HG03460 (cell line): ENCODE measurements around the gene PFKP.

ENCODE experiments used
- ATAC-seq: cut with Tn5 transposase; IDR thresholded peaks from one replicate; pipeline ENCODE4 v1.9.1; 2021; ENCODE audit not compliant: unreplicated experiment

Gene PFKP

GRCh38 chr10:3068968-3069737 lies 1.8 kb downstream of the PFKP start:
- peak; percentile 32 for ATAC-seq

GRCh38 chr10:3069876-3070275 lies 2.5 kb downstream of the PFKP start:
- no peak for ATAC-seq

DNA sequence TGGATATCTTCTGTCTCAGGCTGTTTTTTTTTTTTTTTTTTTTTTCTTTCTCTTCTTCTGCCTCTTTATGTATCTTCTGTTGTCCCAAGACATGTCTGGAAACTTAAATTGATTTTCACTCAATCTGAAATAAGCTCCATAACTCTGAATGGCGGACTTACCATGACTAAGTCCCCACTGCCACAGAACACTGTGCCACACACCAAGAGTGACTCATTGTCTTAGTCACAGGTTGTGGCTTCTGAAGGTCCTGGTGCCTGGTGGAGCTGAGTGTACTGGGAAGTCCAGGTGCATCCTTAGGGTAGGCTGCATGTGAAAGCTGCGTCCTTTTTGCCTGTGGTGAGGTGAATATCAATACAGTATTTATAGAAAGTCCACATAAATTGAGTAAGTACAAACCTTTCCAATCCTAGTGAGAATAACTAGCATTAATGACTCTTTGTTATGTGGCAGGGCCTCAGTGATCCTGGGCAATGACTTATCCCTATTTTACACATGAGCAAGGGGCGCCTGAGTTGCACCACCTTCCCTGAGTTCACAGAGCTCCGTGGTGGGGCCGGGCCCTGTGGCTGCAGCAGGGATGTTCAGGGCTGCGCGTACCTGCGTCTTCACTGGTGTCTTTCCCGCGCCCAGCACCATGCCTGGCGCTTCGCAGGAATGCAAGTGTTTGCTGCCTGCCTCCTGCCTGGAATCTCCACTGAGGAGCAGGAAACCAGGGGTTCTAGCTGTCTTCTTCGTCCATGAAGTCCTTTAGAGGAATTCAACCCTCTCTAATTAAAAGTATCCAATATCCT lies 4.3 kb downstream of the PFKP start:
- no peak for ATAC-seq

GRCh38 chr10:3072641-3073360 lies 5.5 kb downstream of the PFKP start:
- no peak for ATAC-seq

- ATAC-seq = no peak
Measured at GRCh38 chr10:3074145-3074665, 6.9 kb downstream of the PFKP start.

GRCh38 chr10:3074985-3075600 lies 7.7 kb downstream of the PFKP start:
- ATAC-seq = no peak

DNA sequence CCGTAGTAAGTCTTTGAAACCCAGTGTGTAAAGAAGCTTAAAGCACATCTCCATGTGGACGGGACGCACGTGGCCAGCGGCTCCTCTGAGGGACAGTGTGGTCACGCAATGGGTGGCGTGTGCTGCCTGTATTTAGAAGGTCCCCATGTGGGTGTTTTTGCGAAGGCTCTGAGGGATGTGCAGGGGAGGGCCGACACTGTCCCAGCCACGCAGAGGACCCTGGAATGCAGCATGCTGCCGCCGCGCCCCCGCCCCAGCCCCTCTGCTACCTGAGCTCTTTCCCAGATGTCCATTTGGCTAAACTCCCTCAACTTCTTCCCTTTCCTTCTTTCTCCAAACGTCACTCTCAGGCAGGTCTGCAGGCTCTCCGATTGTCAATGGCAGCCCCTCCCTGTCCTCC lies 8.8 kb downstream of the PFKP start:
- ATAC-seq = no peak

GRCh38 chr10:3077509-3077908 lies 10.2 kb downstream of the PFKP start:
- ATAC-seq = no peak

- no peak for ATAC-seq
Measured at GRCh38 chr10:3077940-3078630, 10.7 kb downstream of the PFKP start.

DNA sequence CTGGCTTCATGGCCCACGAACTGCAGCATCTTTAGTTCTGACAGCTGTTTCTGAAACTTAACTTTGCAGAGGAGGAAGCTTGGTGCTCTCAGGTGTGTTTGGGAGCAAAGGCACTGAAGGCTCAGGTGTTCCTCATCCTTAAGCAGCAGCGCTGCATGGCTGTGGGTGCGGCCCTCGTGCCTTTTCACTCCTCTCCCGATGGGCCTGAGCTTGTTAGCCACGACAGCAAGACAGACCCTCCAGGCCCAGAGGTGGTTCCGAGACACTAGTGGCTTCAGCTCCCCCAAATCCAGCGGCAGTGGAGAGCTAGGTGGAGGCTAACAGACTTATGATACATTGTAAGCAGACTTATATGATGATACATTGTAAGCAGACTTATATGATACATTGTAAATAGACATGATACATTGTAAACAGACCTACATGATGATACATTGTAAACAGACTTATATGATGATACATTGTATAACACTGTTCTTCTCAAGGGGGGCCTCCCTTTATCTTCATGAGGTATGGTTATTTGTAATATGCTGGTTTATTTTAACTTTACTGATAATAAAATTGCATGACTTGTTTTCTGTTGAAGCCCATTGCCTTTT lies 14.1 kb downstream of the PFKP start:
- ATAC-seq = no peak

DNA sequence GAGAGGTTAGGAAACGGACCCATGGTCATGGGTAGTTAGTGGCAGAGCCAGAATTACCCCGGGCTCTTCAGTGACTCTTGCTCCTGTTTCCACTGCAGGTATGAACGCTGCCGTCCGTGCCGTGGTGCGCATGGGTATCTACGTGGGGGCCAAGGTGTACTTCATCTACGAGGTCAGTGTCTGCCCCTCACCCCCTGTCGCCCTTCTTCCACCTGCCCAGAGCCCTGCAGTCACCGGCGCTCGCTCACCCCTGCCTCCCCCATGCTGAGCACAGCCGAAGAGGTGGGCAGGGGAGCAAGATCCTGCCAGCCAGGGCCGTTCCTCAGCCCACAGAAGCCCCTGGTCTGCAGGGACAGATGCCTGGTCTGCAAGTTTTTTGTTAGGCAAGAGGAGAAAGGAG lies 14.9 kb downstream of the PFKP start:
- no peak for ATAC-seq

DNA sequence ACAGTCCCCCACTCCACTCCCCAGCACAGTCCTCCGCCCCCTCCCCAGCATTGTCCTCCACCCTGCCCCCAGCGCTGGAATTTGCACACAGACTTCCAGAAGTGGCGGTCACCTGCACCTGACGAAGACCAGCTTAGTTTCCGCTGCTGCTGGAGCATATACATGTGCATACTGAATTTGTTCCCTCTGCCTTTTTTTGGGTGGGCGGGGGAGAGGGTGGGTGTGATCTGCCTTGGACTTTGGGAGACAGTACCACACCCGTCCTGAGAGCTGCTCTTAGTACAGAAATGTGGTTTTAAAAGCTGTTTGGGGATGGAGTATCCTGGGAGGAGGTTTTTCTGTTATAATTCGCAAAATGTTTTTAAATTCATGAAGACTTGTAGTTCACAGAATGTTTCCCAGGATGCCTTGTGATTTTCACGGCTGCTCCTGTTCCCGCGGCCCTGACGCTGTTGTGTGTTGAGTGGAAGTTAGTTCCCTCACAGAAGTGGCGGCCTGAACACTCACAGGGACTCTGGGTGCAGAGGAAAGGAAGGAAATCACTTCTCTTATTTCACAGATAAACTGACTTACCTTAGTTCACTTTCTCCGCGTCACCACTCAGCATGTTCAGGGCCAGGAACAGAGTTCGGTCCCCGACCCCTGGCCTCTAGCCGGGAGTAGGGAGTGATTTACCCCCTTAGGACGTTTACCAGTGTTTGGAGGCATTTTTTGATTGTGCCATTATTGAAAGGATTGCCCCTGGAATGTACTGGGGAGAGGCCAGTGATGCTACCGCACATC lies 18.6 kb downstream of the PFKP start:
- no peak for ATAC-seq

DNA sequence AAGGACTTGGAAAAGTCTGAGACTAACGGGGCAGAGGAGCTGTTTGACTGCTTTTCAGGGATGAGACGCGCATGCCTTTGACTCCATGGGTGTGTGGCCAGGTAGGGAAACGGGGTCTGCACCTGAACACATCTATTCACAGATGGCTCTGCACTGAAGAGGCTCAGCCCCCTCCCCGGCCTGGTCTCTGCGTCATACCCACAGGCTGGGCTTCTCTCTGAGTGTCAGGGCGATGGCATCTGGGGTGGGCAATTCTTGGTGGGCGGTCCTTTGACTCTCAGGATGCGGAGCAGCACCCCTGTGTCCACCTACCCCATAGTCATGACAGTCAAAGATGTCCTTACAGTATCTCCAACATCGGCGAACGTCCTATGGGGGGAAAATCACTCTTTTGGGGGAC lies 23.0 kb downstream of the PFKP start:
- ATAC-seq = no peak

GRCh38 chr10:3090914-3091787 lies 23.8 kb downstream of the PFKP start:
- ATAC-seq = no peak

DNA sequence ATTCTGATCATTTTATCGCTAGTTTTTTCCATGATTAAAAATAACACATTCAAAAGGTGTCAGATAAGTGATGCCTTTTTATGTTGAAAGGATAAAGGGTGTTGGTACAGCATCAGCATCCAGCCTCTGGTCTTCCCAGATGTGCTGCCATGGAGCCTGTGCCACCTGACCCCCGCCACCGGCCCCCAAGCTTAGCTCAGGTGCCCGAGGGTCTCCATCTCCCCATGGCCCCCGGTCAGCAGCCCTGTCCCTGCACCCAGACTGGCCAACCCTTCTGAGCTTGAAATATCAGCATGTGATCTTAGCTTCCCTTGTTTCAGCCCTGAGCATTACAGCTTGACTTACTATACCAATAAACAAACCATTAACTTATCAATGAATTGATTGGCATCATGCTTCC lies 24.6 kb downstream of the PFKP start:
- no peak for ATAC-seq

DNA sequence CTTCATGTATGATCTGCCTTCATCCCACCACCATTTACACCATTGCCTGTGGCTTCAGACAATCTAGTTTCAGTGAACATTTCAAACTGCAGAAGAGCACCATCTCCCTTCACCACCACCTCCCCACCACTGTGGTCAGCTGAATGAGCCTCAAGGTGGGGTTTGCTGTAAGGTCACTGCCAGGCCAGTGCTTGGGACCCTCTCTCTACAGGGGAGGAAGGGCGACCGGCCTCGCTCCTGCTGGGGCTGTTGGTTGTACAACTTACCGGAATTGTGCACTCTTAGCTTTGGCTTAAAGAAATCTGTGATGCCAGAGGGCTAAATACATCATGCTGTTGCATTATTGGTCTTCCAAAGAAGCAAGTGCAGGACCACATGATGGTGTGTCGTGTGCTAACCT lies 26.6 kb downstream of the PFKP start:
- no peak for ATAC-seq

GRCh38 chr10:3094609-3095036 lies 27.3 kb downstream of the PFKP start:
- ATAC-seq = no peak

DNA sequence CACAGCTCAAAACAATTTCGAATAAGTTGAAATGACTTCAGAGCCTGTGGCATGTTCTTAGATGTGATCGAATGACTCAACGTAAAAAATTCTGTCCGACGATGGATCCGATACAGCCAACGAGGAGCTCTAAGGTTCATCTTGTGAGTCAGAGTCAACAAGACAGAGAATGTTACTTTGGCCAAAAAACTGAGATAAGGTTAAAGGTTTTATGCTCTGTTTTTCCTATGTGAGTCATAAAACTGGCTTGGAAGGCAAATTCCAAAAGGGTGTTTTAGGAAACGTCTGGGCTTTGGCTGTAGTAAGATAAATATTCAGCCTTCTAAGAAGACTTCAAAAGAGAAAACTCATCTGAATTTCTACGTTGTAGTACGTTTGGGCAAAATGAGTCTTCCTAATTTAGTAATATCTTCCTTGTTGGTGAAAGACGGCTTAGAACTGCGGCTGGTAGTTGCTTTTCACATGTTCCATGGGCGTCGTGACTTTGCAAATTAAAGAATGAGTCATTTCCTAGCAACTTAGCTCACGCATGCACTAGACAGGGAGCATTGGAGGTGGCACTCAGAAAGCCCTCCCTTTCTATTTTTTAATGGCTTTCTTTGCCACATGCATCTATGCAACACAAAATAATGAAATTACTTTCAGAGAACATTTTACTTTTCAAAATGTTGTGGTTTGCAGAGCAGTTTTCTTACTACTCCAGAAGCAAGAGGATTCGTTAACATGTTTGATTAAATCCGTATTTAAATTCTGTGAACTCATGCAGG lies 28.2 kb downstream of the PFKP start:
- ATAC-seq = peak; percentile 72
